OCI-LY1 (cell line): Measurements from ENCODE around the gene PRRT1.
"Not testable (repeated sequence)": the region's sequence is repeated elsewhere in the genome, so short reads cannot be mapped to it uniquely, and the experiment has no call there.

Source experiments
- H2AFZ ChIP-seq: fragments of 200-600 bp; sonication (generic), shearing (Covaris generic); 2 replicates; pipeline ENCODE4 v1.6.0; 2014; ENCODE audit warnings: antibody characterized with exemption, mild to moderate bottlenecking, low read length
- H3F3A ChIP-seq: fragments of 200-600 bp; sonication (generic), shearing (Covaris generic); 2 replicates; pipeline ENCODE4 v1.6.0; 2014; ENCODE audit warnings: mild to moderate bottlenecking, antibody characterized with exemption, low read length, moderate library complexity; ENCODE audit not compliant: insufficient read depth
- H3K27ac ChIP-seq: fragments of 200-600 bp; sonication (generic); 2 replicates; pipeline ENCODE4 v1.5.1; 2014; ENCODE audit warnings: low read length, mixed run types, mild to moderate bottlenecking, low read depth; ENCODE audit not compliant: poor library complexity, severe bottlenecking
- H3K27me3 ChIP-seq: fragments of 200-600 bp; sonication (generic); 2 replicates; pipeline ENCODE4 v1.6.0; 2014; ENCODE audit warnings: antibody characterized with exemption, mild to moderate bottlenecking, low read length, moderate library complexity; ENCODE audit not compliant: insufficient read depth
- H3K36me3 ChIP-seq: fragments of 200-600 bp; sonication (generic); 2 replicates; pipeline ENCODE4 v1.6.1; 2014; ENCODE audit warnings: mild to moderate bottlenecking, antibody characterized with exemption, low read length, moderate library complexity, mixed read lengths; ENCODE audit not compliant: insufficient read depth
- H3K4me1 ChIP-seq: fragments of 200-600 bp; sonication (generic); 2 replicates; pipeline ENCODE4 v1.5.1; 2014; ENCODE audit warnings: mild to moderate bottlenecking, low read length, moderate library complexity; ENCODE audit not compliant: insufficient read depth, severe bottlenecking
- H3K4me2 ChIP-seq: fragments of 200-600 bp; sonication (generic), shearing (Covaris generic); 2 replicates; pipeline ENCODE4 v1.6.1; 2014; ENCODE audit warnings: low read length
- H3K4me3 ChIP-seq: fragments of 200-600 bp; sonication (generic); 2 replicates; pipeline ENCODE4 v1.5.1; 2014; ENCODE audit warnings: low read length, low read depth, mild to moderate bottlenecking, mixed read lengths; ENCODE audit not compliant: poor library complexity, severe bottlenecking
- H3K79me2 ChIP-seq: fragments of 200-600 bp; shearing (Covaris generic); 2 replicates; pipeline ENCODE4 v1.6.1; 2016; ENCODE audit warnings: mixed run types, low read length, mixed read lengths; ENCODE audit not compliant: insufficient read depth
- H3K9ac ChIP-seq: fragments of 200-600 bp; sonication (generic), shearing (Covaris generic); 2 replicates; pipeline ENCODE4 v1.6.1; 2014; ENCODE audit warnings: mild to moderate bottlenecking, low read length, mixed read lengths
- H3K9me2 ChIP-seq: fragments of 200-600 bp; sonication (generic), shearing (Covaris generic); 2 replicates; pipeline ENCODE4 v1.6.1; 2014; ENCODE audit warnings: low read depth, mild to moderate bottlenecking, low read length, mixed read lengths
- H3K9me3 ChIP-seq: fragments of 200-600 bp; shearing (Covaris generic); 2 replicates; pipeline ENCODE4 v1.6.1; 2014; ENCODE audit warnings: low read length, mixed read lengths
- H4K20me1 ChIP-seq: fragments of 200-600 bp; sonication (generic), shearing (Covaris generic); 2 replicates; pipeline ENCODE4 v1.6.0; 2016; ENCODE audit warnings: mild to moderate bottlenecking, low read length; ENCODE audit not compliant: insufficient read depth
- EZH2 ChIP-seq: fragments of 200-600 bp; sonication (generic), shearing (Covaris generic); IDR thresholded peaks from 2 replicates; pipeline ENCODE4 v1.8.0; 2017; ENCODE audit warnings: borderline replicate concordance, mixed run types, mild to moderate bottlenecking, antibody characterized with exemption, low read length, moderate library complexity, mixed read lengths
- TF ChIP-seq, protein P1 (sequence below): fragments of 200-600 bp; sonication (generic), shearing (Covaris generic); IDR thresholded peaks from 2 replicates; pipeline ENCODE4 v1.5.1; 2017; ENCODE audit warnings: mild to moderate bottlenecking, antibody characterized with exemption, low read length, moderate library complexity, mixed read lengths

PRRT1 gene

DNA sequence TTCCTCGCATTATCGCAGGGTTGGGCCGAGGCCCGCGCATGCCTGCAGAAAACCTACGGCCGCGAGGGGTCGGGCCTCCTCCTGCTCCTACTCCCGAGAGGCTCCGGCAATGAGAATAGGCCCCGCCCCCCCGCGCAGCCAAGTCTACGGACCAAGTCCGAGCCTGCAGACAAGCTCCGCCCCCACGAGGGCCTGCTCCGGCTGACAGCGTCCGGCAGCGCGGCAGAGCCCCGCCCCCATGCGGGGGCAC is 43.8 kb upstream of the PRRT1 start:
- Histone ChIP-seq H3K27me3 (no peaks in the 10 kb centered on the region), H3K36me3 (no peaks in the 10 kb centered on the region), H4K20me1 (no peaks in the 10 kb centered on the region), H3K4me3 (peak overlapping the region; percentile 77), H3K79me2 (no peaks in the 10 kb centered on the region), H3F3A (0 out of 2 replicates have a peak, but pooled peaks cover 3% of the 10 kb centered on the region), H3K4me1 (peaks cover 51% of the 10 kb centered on the region), H3K9ac (no peak overlapping the region; the same call in 1 of the 2 replicates), H3K4me2 (peak overlapping the region; percentile 97), H2AFZ (no peak overlapping the region), H3K9me3 (no peaks in the 10 kb centered on the region), H3K9me2 (no peaks in the 10 kb centered on the region), H3K27ac (no peak overlapping the region)
- TF ChIP-seq, protein P1, sequence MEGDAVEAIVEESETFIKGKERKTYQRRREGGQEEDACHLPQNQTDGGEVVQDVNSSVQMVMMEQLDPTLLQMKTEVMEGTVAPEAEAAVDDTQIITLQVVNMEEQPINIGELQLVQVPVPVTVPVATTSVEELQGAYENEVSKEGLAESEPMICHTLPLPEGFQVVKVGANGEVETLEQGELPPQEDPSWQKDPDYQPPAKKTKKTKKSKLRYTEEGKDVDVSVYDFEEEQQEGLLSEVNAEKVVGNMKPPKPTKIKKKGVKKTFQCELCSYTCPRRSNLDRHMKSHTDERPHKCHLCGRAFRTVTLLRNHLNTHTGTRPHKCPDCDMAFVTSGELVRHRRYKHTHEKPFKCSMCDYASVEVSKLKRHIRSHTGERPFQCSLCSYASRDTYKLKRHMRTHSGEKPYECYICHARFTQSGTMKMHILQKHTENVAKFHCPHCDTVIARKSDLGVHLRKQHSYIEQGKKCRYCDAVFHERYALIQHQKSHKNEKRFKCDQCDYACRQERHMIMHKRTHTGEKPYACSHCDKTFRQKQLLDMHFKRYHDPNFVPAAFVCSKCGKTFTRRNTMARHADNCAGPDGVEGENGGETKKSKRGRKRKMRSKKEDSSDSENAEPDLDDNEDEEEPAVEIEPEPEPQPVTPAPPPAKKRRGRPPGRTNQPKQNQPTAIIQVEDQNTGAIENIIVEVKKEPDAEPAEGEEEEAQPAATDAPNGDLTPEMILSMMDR = no peak
- no peak for TF ChIP-seq EZH2

DNA sequence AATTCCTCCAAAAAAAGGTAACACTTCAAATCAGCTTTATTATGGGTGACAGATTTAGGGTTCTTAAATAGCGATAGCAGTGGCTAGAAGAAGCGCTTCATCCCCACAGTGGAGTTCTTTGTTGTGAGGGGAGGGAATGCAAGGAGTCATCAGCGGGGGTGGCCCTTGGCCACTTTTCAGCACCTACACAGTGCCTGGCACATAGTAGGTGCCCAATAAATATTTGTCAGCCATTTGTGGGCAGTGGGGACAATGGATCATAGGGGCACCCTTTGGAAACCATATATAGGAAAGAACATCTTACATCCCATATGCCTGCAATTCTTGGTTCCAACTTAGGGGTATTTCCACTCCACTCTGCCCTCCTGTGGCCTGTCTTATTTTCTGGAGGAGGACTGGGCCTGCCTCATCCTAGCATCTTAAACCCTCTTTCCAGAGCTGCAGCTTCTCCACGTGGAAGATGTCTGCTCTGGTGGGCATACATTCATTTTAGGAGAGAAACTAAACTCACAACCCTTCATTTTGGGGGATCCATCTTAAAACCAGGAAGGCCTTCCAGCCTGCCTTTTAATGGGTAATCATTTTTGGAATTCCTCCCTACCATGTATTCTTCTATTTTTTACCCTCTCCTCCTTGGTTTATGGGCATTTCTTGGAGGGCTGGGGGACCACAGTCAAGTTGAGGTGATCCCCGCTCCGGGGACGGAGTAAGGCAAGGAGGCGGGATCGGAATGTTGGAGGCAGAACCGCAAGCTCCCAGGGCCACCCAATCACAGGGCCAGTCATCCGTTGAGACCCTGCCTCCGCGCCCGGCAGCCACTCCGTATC is 43.3 kb upstream of the PRRT1 start:
- peaks cover 54% of the 10 kb centered on the region for H3K4me1 ChIP-seq
- no peaks in the 10 kb centered on the region for H3K9me2 ChIP-seq
- 0 out of 2 replicates have a peak, but pooled peaks cover 3% of the 10 kb centered on the region for H3F3A ChIP-seq
- TF ChIP-seq EZH2 = no peak
- TF ChIP-seq, protein P1 = peak; percentile 67
- H3K4me3 ChIP-seq = peak overlapping the region; percentile 77
- no peaks in the 10 kb centered on the region for H3K9me3 ChIP-seq
- peak overlapping the region; percentile 97 for H3K4me2 ChIP-seq
- peak overlapping the region; percentile 89 for H3K9ac ChIP-seq
- no peaks in the 10 kb centered on the region for H3K79me2 ChIP-seq
- no peaks in the 10 kb centered on the region for H3K27me3 ChIP-seq
- H4K20me1 ChIP-seq = no peaks in the 10 kb centered on the region
- H3K36me3 ChIP-seq = no peaks in the 10 kb centered on the region
- no peak overlapping the region for H2AFZ ChIP-seq
- peak overlapping the region; percentile 76 for H3K27ac ChIP-seq

DNA sequence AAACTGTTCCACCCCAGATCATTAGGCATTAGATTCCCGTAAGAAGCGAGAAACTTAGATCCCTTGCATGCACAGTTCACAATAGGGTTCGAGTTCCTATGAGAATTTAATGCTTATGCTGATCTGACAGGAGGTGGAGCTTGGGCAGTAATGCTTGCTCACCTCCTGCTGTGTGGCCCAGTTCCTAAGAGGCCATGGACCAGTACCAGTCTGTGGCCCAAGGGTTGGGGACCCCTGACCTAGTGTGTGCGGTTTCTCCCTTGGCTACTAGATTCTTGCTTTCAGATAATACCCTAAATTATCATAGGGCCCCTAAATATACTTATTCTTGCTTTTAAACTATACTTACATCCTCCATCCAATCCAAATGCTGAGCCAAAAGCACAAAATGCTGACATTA is 42.6 kb upstream of the PRRT1 start:
- Histone ChIP-seq H3K9ac (no peak overlapping the region), H3K9me2 (no peaks in the 10 kb centered on the region), H4K20me1 (no peaks in the 10 kb centered on the region), H3K36me3 (no peaks in the 10 kb centered on the region), H3K27me3 (no peaks in the 10 kb centered on the region), H3K79me2 (no peaks in the 10 kb centered on the region), H3K27ac (peak overlapping the region; percentile 53), H3K9me3 (no peaks in the 10 kb centered on the region), H3K4me1 (peaks cover 55% of the 10 kb centered on the region), H3K4me2 (no peak overlapping the region), H3K4me3 (no peak overlapping the region), H2AFZ (no peak overlapping the region), H3F3A (0 out of 2 replicates have a peak, but pooled peaks cover 3% of the 10 kb centered on the region)
- no peak for TF ChIP-seq EZH2
- TF ChIP-seq, protein P1 = no peak

DNA sequence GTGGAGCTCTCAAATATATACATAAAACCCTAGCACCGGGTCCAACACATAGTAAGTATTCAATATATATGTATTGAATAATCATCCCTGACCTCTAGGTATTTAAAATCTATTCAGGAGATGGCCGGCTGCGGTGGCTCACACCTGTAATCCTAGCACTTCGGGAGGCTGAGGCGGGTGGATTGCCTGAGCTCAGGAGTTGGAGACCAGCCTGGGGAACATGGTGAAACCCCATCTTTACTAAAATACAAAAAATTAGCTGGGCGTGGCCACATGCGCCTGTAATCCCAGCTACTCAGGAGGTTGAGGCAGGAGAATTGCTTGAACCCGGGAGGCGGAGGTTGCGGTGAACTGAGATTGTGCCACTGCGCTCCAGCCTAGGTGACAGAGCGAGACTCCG is 41.4 kb upstream of the PRRT1 start:
- Histone ChIP-seq H3K4me2 (peak overlapping the region; percentile 86), H3K4me1 (peaks cover 66% of the 10 kb centered on the region), H2AFZ (peak overlapping the region; percentile 54; the same call in 1 of the 2 replicates), H3K9ac (peak overlapping the region; percentile 86), H3K4me3 (peak overlapping the region; percentile 73), H3K27ac (peak overlapping the region; percentile 88)
- H3K27me3 ChIP-seq, H3K79me2 ChIP-seq, H4K20me1 ChIP-seq, H3K9me2 ChIP-seq, H3K36me3 ChIP-seq, H3F3A ChIP-seq, H3K9me3 ChIP-seq: not testable (repeated sequence)
